Suppressor macrophage (primary cell): Measurements from ENCODE around the gene SMARCC1.

ENCODE experiments used
- DNase-seq, 4 experiments: peaks; one replicate each; pipeline ENCODE4 v3.0.0-alpha.2; 2020 to 2022

The SMARCC1 gene

GRCh38 chr3:47692158-47692557 is 89.5 kb downstream of the SMARCC1 start:
- DNase-seq: no peak

GRCh38 chr3:47688488-47688887 is 93.2 kb downstream of the SMARCC1 start:
- DNase-seq: no peak

GRCh38 chr3:47685037-47685436 is 96.7 kb downstream of the SMARCC1 start:
- no peak for DNase-seq

GRCh38 chr3:47681016-47681415 is 100.7 kb downstream of the SMARCC1 start:
- DNase-seq: no peak

- DNase-seq: no peak
Measured at GRCh38 chr3:47678446-47679338, 103.0 kb downstream of the SMARCC1 start.

GRCh38 chr3:47669026-47669749 is 112.5 kb downstream of the SMARCC1 start:
- no peak for DNase-seq

GRCh38 chr3:47666118-47666517 is 115.6 kb downstream of the SMARCC1 start:
- DNase-seq: no peak

GRCh38 chr3:47664519-47664918 is 117.2 kb downstream of the SMARCC1 start:
- DNase-seq: peak in 3 of 4 experiments; percentile 9 to 33 (median 10)

- DNase-seq: peak in 2 of 4 experiments; percentile 4 to 5
Measured at GRCh38 chr3:47663630-47664240, 118.0 kb downstream of the SMARCC1 start.

- DNase-seq: no peak
Measured at GRCh38 chr3:47661121-47661752, 120.5 kb downstream of the SMARCC1 start.

- no peak for DNase-seq
Measured at GRCh38 chr3:47658444-47658843, 123.2 kb downstream of the SMARCC1 start.

GRCh38 chr3:47652142-47652541 is 129.6 kb downstream of the SMARCC1 start:
- no peak for DNase-seq

GRCh38 chr3:47650294-47650693 is 131.4 kb downstream of the SMARCC1 start:
- no peak for DNase-seq

GRCh38 chr3:47647550-47647949 is 134.1 kb downstream of the SMARCC1 start:
- no peak for DNase-seq

GRCh38 chr3:47646362-47646761 is 135.3 kb downstream of the SMARCC1 start:
- DNase-seq: no peak

GRCh38 chr3:47645551-47645950 is 136.1 kb downstream of the SMARCC1 start:
- no peak for DNase-seq

GRCh38 chr3:47643092-47643491 is 138.6 kb downstream of the SMARCC1 start:
- DNase-seq: no peak

- DNase-seq: no peak
Measured at GRCh38 chr3:47641739-47642138, 140.0 kb downstream of the SMARCC1 start.

GRCh38 chr3:47636921-47637320 is 144.8 kb downstream of the SMARCC1 start:
- no peak for DNase-seq

- DNase-seq: no peak
Measured at GRCh38 chr3:47636225-47636624, 145.5 kb downstream of the SMARCC1 start.

- DNase-seq: peak in 2 of 4 experiments; percentile 6 to 16
Measured at GRCh38 chr3:47635536-47635935, 146.2 kb downstream of the SMARCC1 start.

GRCh38 chr3:47634996-47635395 is 146.7 kb downstream of the SMARCC1 start:
- DNase-seq: peak in 3 of 4 experiments; percentile 17 to 39 (median 38)

- no peak for DNase-seq
Measured at GRCh38 chr3:47630810-47631209, 150.9 kb downstream of the SMARCC1 start.
